Activated naive CD4-positive, alpha-beta T cell treated with anti-CD3 and anti-CD28 coated beads for 36 hours (primary cell): Measurements from ENCODE around the gene FER1L5. TPM values are rescaled to one million over a fixed set of nuclear protein-coding genes. Genes with fewer than 3 reads are reported as not detected.

Source experiments
- CTCF ChIA-PET: fragments of 350-600 bp; sonication (Branson Sonifier 250); formaldehyde crosslinking; loops from one replicate; lab custom pipeline; 2021; ENCODE audit warnings: antibody characterized with exemption; lab: Charles Lee
- DNase-seq: peaks from one replicate; pipeline ENCODE4 v3.0.0-alpha.2; 2020
- H3K27ac Mint-ChIP-seq: one replicate; pipeline ENCODE4 v1.8.0; 2021; ENCODE audit warnings: mild to moderate bottlenecking, mixed read lengths
- H3K27me3 Mint-ChIP-seq: one replicate; pipeline ENCODE4 v1.8.0; 2021; ENCODE audit warnings: low read depth, mixed read lengths
- H3K36me3 Mint-ChIP-seq: one replicate; pipeline ENCODE4 v1.8.0; 2021; ENCODE audit warnings: low read depth, mixed read lengths
- H3K4me1 Mint-ChIP-seq: one replicate; pipeline ENCODE4 v1.8.0; 2021; ENCODE audit warnings: low read depth, mixed read lengths
- H3K4me3 Mint-ChIP-seq: one replicate; pipeline ENCODE4 v1.8.0; 2021; ENCODE audit warnings: mild to moderate bottlenecking, moderate library complexity, mixed read lengths
- H3K9me3 Mint-ChIP-seq: one replicate; pipeline ENCODE4 v1.8.0; 2021; ENCODE audit warnings: mixed read lengths
- intact Hi-C: fragments of 100-400 bp; cut with micrococcal nuclease; formaldehyde crosslinking; loops from one replicate; pipeline ENCODE4 v1.15.1; 2023
- total RNA-seq, 2 experiments: library from RNA; stranded (reverse); gene quantifications; one replicate each; pipeline ENCODE4 v1.2.3, GENCODE V29; 2021

Gene FER1L5
- not detected for total RNA-seq

DNA sequence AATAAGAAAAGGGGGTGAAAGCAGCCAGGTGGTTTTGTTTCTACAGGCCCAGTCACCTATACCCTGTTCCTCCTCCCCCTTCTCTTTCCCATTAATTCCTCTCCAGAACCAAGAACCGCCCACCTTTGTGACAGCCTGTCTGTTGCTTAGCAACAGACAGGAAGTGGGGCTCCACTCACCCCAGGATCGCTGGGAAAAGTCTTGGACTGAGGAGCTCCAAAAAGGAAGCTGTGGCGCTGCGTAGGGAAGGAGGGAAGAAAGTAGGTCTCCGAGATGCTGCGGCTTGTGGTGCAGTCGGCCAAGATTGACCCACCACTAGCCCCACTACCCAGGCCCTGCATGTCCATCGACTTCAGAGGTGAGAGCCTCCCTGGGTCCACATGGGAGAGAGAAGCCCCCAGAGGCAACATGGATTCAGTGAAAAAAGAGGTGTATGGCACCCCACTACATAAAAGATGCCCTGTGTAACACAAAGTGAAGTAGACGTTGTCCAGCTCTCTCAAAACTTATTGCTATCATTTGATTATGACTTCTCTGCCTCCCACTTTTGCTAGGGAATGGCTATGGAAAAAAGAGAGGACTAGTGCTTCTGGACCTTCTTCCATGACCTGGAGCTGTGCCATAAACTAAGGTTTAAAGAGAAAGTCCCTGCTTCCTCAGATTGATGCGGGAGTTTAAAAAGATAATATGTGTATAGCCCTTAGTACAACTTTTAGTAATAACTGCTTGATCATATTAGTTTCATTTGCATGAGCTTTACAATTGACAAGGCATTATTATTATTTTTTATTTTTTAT lies at the start of gene FER1L5:
FER1L5 (plus strand) TSS at position 201 of the 797 bp plus-strand sequence; CDS start at position 274, 73 bp downstream.
- Mint-ChIP-seq H3K9me3 (no peaks in the 10 kb centered on the region), H3K4me1 (peaks cover 3% of the 10 kb centered on the region), H3K27me3 (no peaks in the 10 kb centered on the region), H3K27ac (no peak within 1 kb of the TSS), H3K36me3 (no peaks in the 10 kb centered on the region), H3K4me3 (no peak within 1 kb of the TSS)
- intact Hi-C loops: no loop called here
- no peak for DNase-seq
- CTCF ChIA-PET: no interaction called here

DNA sequence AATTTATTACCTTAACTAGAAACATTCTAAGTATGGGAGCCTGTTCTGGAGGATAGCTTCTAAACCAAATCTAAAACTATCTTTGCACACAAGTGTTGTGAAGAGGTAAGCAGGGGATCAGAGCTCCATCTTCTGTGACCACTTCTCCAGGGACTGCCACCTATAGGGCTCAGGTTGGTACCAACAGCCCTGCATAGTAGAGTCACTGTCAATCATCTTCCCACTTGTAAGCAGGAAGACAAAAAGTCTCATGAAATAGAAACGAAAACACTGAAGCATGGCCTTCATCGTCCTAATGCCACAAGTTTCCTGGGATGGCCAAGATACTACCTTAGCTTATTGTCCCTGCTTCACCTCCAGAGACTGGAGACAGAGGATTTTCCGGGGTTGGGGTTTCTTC lies 48.3 kb upstream of the FER1L5 start:
- Mint-ChIP-seq H3K36me3 (peaks cover 40% of the 10 kb centered on the region), H3K27me3 (no peaks in the 10 kb centered on the region), H3K9me3 (no peaks in the 10 kb centered on the region), H3K4me3 (no peak overlapping the region), H3K4me1 (peaks cover 27% of the 10 kb centered on the region), H3K27ac (peak overlapping the region; percentile 67)
- CTCF ChIA-PET: interaction anchor here (0.6 to 2.0 kb wide), 4 partner anchors 9 to 122 kb away, joined by 3 to 9 read pairs (median 3); no protein-coding TSS in a partner anchor
- DNase-seq: no peak
- intact Hi-C loops: no loop called here

DNA sequence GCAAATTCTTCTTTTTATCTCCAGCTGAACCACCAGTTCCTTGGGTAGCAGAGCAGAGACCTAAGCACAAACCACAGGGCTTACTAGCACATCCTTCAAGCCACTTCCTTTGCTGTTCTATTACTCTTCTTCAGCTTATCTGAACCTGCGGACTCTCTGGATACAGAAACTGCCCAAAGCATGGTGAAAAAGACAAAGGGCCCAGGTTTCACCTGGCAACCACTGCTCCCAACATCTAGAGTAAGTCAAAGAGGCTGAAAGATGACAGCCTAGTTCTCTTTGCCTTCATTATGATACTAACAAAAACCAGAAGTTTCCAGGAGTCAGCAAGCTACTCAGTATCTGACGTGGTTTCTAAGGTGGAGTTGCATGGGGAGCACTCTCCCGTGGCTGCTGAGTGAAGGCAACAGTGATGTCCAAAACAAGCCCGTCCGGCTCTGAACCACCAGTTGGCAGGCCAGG lies 47.8 kb upstream of the FER1L5 start:
- Mint-ChIP-seq H3K4me3 (no peak overlapping the region), H3K27ac (peak overlapping the region; percentile 67), H3K27me3 (no peaks in the 10 kb centered on the region), H3K36me3 (peaks cover 37% of the 10 kb centered on the region), H3K4me1 (peaks cover 27% of the 10 kb centered on the region), H3K9me3 (no peaks in the 10 kb centered on the region)
- DNase-seq: no peak
- CTCF ChIA-PET: interaction anchor here (1.6 to 2.0 kb wide), 2 partner anchors 12 to 40 kb away, joined by 3 to 9 read pairs; no protein-coding TSS in a partner anchor
- intact Hi-C loops: no loop called here

DNA sequence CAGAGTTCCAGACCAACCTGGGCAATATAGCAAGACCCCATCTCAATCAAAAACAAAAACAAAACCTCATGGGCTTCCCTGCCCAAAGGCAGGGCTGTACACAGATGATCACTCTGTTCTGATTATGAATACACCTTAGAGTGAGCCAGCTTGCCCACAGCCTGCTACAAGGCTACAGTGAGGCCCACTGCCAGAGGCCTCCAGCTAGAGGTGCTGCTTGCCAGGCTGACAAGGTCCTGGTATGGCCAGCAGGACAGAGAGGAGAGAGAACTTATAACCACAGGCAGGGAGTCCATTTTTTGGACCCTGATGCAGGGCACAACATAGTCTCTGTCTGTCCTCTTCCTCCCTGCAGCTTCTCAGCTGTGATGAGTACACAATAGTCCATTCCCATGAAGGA lies 46.0 kb upstream of the FER1L5 start:
- CTCF ChIA-PET: interaction anchor here (0.7 to 1.8 kb wide), 2 partner anchors 42 to 160 kb away, joined by 3 to 4 read pairs; no protein-coding TSS in a partner anchor
- Mint-ChIP-seq H3K9me3 (no peaks in the 10 kb centered on the region), H3K27ac (no peak overlapping the region), H3K4me3 (no peak overlapping the region), H3K27me3 (no peaks in the 10 kb centered on the region), H3K36me3 (peaks cover 48% of the 10 kb centered on the region), H3K4me1 (peaks cover 31% of the 10 kb centered on the region)
- intact Hi-C loops: no loop called here
- no peak for DNase-seq

DNA sequence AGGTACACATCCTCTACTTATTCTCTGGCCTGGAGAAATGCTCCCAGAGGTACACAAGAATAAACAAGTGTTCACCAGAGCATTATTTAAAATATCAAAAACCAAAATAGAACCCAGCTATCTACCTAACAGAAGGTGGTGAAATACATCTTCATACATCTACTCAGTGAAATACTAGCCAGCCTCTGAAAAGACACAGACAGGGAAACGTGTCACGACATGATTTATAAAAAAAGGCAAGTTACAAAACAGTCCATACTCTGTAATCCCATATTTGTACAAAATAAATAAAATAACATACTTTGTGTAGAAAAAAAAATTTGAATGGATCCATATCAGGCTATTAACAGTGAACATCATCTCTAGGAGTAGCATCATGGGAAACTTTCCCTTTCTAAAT lies 42.6 kb upstream of the FER1L5 start:
- H3K27me3 Mint-ChIP-seq: no peaks in the 10 kb centered on the region
- no peak for DNase-seq
- H3K4me1 Mint-ChIP-seq: peaks cover 16% of the 10 kb centered on the region
- intact Hi-C loops: loop anchor here (5.0 kb wide), 2 partner anchors 162 to 202 kb away; partner anchors contain the start of gene CNNM4
- CTCF ChIA-PET: interaction anchor here (0.8 to 1.1 kb wide), 2 partner anchors 160 to 161 kb away, joined by 3 read pairs; partner anchors contain the start of gene CNNM4
- no peaks in the 10 kb centered on the region for H3K9me3 Mint-ChIP-seq
- peaks cover 36% of the 10 kb centered on the region for H3K36me3 Mint-ChIP-seq
- H3K4me3 Mint-ChIP-seq: no peak overlapping the region
- H3K27ac Mint-ChIP-seq: no peak overlapping the region

DNA sequence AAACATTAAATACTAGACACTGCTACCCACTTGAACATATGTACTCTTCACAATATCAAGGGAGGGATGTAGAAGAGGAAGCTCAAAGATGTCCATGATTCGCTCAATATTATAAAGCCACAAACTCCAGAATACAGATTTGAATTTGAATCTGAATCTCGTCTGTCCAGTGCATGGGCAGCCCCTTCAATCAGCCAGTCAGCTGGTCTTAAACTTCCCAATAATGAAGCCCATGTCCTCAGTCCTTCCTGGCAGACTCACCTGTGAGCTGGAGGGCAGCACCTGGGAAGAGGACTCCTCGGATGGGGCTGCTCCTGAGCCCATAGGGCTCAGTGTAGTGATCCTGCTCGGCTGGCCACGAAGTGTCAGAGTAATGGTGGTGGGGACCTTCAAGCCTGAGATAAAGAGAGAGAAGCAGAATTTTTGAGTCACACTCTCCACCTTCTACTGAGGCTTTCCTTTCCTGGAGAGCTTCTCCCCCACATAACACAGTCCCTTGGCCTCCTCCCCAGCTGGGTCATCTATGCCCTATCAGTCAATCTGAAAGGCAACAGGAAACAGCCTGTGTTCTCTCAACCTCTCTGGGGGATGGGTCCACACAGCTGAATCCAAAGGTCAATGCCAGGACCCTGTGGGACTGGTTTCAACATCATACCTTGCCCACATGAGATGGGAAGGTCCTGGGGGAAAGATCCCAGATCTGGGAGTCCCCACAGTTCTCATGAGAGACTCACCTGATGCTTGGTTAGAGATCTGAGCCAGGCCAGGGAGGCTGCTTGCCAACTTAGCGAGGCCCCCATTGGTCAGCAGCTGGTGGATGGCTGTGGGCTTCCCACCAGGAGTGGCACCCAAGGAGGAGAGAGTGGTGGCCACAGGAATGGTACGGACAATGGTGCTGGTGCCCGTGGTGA lies 40.9 kb upstream of the FER1L5 start:
- peak; percentile 30 for DNase-seq
- peaks cover 35% of the 10 kb centered on the region for H3K36me3 Mint-ChIP-seq
- intact Hi-C loops: loop anchor here (5.0 kb wide), 2 partner anchors 161 to 201 kb away; partner anchors contain the start of gene CNNM4

DNA sequence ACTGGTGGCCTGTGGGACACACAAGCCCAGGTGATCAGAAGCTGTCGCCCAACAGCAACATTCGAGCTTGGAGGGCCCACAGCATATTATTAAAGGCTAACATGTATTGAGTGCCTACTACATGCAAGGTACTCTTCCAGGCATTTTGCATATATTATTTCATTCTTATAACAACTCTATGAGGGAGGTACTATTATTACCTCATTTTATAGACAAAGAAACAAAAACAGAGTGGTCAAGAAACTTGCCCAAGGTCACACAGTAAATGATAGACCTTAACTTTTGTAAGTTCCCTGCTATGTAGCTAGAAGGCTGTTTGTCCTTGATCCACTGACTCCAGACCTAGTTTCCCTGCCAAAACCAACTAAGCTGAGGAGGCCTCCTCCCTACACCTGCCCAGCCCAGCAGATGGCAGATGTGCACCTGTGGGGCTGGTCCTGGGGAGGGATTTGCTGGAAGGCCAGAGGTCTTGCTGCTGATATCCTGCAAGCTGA lies 40.2 kb upstream of the FER1L5 start:
- no peaks in the 10 kb centered on the region for H3K27me3 Mint-ChIP-seq
- no peak overlapping the region for H3K27ac Mint-ChIP-seq
- H3K9me3 Mint-ChIP-seq: no peaks in the 10 kb centered on the region
- CTCF ChIA-PET: interaction anchor here (1.1 kb wide), 1 partner anchor 17 kb away, joined by 3 read pairs; no protein-coding TSS in a partner anchor
- no peak overlapping the region for H3K4me3 Mint-ChIP-seq
- peak; percentile 26 for DNase-seq
- intact Hi-C loops: loop anchor here (5.0 kb wide), 2 partner anchors 160 to 200 kb away; partner anchors contain the start of gene CNNM4
- H3K36me3 Mint-ChIP-seq: peaks cover 39% of the 10 kb centered on the region
- H3K4me1 Mint-ChIP-seq: peaks cover 9% of the 10 kb centered on the region

More for the DNA sequence above, 40.9 kb upstream of the FER1L5 start:
- Mint-ChIP-seq H3K27me3 (no peaks in the 10 kb centered on the region), H3K4me3 (no peak overlapping the region), H3K9me3 (no peaks in the 10 kb centered on the region), H3K4me1 (peaks cover 9% of the 10 kb centered on the region), H3K27ac (peak overlapping the region; percentile 47)
- CTCF ChIA-PET: interaction anchor here (1.1 kb wide), 1 partner anchor 18 kb away, joined by 3 read pairs; no protein-coding TSS in a partner anchor

DNA sequence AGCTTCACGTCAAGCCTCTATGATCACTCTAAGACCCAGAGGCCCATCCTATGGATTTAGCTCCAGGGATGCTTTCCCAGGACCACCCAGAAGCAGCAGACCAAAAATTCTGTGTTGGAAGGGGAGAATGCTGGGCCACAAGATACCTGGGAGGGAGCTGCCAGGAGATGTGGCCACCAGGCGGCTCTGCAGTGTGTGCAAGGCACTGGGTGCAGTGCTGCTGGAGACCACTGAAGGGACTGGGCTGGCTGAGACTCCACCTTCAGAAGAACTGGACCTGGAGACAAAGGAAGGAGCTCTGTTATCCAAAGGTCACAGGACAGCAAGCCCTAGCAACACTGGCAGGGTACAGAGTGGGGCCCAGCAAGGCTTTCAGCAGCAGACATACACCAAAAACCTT lies 38.5 kb upstream of the FER1L5 start:
- no peak overlapping the region for H3K4me3 Mint-ChIP-seq
- no peak overlapping the region for H3K27ac Mint-ChIP-seq
- DNase-seq: no peak
- peaks cover 9% of the 10 kb centered on the region for H3K4me1 Mint-ChIP-seq
- peaks cover 45% of the 10 kb centered on the region for H3K36me3 Mint-ChIP-seq
- no peaks in the 10 kb centered on the region for H3K27me3 Mint-ChIP-seq
- no peaks in the 10 kb centered on the region for H3K9me3 Mint-ChIP-seq
- CTCF ChIA-PET: interaction anchor here (1.2 to 1.3 kb wide), 2 partner anchors 10 to 196 kb away, joined by 3 to 4 read pairs; no protein-coding TSS in a partner anchor
- intact Hi-C loops: loop anchor here (5.0 kb wide), 2 partner anchors 158 to 198 kb away; partner anchors contain the start of gene CNNM4

DNA sequence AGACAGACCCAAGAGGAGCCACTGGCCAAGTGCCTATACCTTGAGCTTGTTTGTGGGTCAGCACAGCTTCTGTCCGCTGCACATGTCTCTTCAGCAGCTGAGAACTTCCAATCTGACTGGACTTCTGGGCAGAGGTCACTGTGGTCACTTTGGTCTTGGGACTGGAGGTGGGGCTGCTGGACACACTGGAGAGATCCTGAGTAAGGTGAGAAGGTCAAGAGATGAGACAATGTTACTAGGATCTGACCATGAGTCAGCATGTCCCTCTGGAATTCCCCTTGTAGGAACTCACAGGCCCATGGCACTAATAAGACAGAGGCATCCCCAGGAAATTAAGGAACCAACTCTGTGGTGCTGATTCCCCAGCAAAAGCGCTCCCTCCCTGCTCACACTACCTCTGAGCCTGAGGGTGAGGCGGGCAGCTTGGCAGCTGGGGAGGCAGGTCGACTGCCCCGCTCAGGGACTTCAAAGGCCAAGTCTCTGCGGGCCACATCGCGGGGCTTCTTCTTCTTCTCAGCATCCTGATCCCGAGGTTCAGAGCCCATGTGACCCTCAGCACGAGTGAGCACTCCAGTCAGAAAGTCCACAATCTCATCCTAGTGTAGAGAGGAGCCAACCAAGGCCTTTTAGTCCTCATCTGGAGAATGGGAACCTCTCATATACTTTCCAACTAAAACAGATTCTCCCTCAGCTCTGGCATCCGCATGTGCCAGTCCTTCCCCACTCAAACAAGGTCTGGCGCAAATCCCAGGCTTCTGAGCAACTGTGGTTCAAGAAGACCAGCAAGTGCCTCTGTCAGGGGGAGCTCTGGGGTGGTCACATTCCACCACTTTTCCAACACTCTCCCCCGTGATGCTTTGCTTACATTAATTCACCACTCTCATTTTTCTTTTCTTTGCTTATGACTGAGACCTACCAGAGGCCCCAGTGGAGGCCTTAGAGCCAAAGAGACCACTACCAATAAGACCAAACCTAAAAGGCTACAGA lies 33.8 kb upstream of the FER1L5 start:
- no peak overlapping the region for H3K4me3 Mint-ChIP-seq
- intact Hi-C loops: no loop called here
- peaks cover 54% of the 10 kb centered on the region for H3K36me3 Mint-ChIP-seq
- no peaks in the 10 kb centered on the region for H3K9me3 Mint-ChIP-seq
- H3K4me1 Mint-ChIP-seq: no peaks in the 10 kb centered on the region
- H3K27me3 Mint-ChIP-seq: no peaks in the 10 kb centered on the region
- peak overlapping the region; percentile 18 for H3K27ac Mint-ChIP-seq
- CTCF ChIA-PET: no interaction called here
- DNase-seq: no peak

DNA sequence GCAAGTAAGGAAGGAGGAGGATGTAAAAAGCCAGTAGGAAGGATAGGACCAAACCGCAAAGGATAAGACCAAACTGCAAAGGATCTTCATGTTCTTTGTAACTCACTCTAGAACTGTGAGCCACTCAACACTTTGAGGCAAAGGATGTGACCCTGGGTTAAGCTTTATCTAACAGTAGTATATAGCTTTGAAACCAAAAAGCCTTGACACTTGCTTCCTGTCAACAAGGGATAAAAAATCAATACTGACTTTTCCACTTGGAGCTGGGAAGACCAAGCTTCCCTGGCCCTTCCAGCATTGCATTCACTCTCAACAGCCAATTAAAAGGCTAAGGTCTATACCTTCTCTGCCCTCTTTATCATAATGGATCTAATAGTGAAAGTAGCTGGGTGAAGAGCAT lies 26.4 kb upstream of the FER1L5 start:
- intact Hi-C loops: loop anchor here (5.0 kb wide), 1 partner anchor 146 kb away; the partner anchor contains the start of gene CNNM4

More for the DNA sequence above, 26.4 kb upstream of the FER1L5 start:
- Mint-ChIP-seq H3K4me3 (no peak overlapping the region), H3K9me3 (no peaks in the 10 kb centered on the region), H3K36me3 (peaks cover 34% of the 10 kb centered on the region), H3K27ac (no peak overlapping the region), H3K27me3 (no peaks in the 10 kb centered on the region), H3K4me1 (peaks cover 19% of the 10 kb centered on the region)
- CTCF ChIA-PET: interaction anchor here (0.6 kb wide), 1 partner anchor 187 kb away, joined by 3 read pairs; no protein-coding TSS in a partner anchor
- no peak for DNase-seq
